Large intestine (tissue), 3 donors: ENCODE data around the gene KCNG2. TPM values are rescaled to one million over a fixed set of nuclear protein-coding genes. Genes with fewer than 3 reads are reported as not detected.
"Not testable (repeated sequence)": the region's sequence is repeated elsewhere in the genome, so short reads cannot be mapped to it uniquely, and the experiment has no call there.

Source experiments
- DNase-seq, 2 donors: peaks; one replicate each; pipeline versions ENCODE4 v3.0.0 to v3.0.0-alpha.2; 2013
- H3K27ac ChIP-seq: one replicate; pipeline ENCODE4 v1.5.1; 2013; ENCODE audit warnings: low read length
- H3K27me3 ChIP-seq: 2 replicates; pipeline ENCODE4 v1.6.1; 2013; ENCODE audit warnings: low read length; ENCODE audit not compliant: control insufficient read depth, insufficient read depth
- H3K36me3 ChIP-seq: 2 replicates; pipeline ENCODE4 v1.6.1; 2013; ENCODE audit warnings: low read length; ENCODE audit not compliant: control insufficient read depth, insufficient read depth
- H3K4me1 ChIP-seq: one replicate; pipeline ENCODE4 v1.6.1; 2013; ENCODE audit warnings: low read length; ENCODE audit not compliant: control insufficient read depth, insufficient read depth
- H3K4me3 ChIP-seq: one replicate; pipeline ENCODE4 v1.5.1; 2013; ENCODE audit warnings: low read length
- H3K9me3 ChIP-seq: one replicate; pipeline ENCODE4 v1.6.1; 2013; ENCODE audit warnings: mild to moderate bottlenecking, low read depth, low read length, moderate library complexity; ENCODE audit not compliant: control insufficient read depth
- WGBS: methylation state at CpG from one replicate; pipeline ENCODE4 v1.1.5; 2013; ENCODE audit warnings: low lambda C conversion rate; ENCODE audit not compliant: insufficient coverage; 5-methylcytosine and 5-hydroxymethylcytosine counted together
- polyA plus RNA-seq: library from polyadenylated mRNA; unstranded; fragments of 120-200 nt; gene quantifications from one replicate; pipeline ENCODE4 v1.2.1, GENCODE V29; 2013

The KCNG2 gene
- polyA plus RNA-seq, 1 donor = 0.46 TPM

DNA sequence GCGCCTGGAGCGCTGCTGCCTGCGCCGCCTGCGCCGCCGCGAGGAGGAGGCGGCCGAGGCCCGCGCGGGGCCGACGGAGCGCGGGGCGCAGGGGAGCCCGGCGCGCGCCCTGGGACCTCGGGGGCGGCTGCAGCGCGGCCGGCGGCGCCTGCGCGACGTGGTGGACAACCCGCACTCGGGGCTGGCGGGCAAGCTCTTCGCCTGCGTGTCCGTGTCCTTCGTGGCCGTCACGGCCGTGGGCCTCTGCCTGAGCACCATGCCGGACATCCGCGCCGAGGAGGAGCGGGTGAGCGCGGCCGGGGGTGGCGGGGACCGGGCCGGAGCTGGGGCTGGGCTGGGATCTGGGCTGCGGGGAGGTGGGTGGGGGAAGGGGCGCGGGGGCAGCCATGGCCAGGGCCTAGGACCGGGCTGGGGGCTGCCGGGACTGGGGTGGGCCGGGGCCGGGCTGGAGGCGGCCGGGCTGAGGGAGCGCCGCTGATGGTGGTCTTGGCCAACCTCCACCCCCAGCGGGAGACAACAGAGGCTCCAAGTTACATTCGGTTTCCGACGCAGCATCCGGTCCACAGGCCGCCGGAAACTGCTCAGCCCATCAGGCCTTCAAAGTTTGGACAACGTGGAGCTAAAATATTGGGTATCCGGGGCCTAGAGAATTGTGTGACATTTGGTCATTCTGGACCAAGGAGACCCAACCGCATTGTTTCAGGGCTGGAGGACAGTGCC lies 66.4 kb downstream of the KCNG2 start:
- DNase-seq = no peak
- no peaks in the 10 kb centered on the region for H3K4me1 ChIP-seq
- no peak overlapping the region for H3K4me3 ChIP-seq
- H3K27me3 ChIP-seq = peaks cover 4% of the 10 kb centered on the region
- H3K36me3 ChIP-seq = no peaks in the 10 kb centered on the region
- no CpG with 5 or more reads among the region's 74 CpGs for WGBS
- peaks cover 20% of the 10 kb centered on the region for H3K9me3 ChIP-seq
- H3K27ac ChIP-seq = no peak overlapping the region

DNA sequence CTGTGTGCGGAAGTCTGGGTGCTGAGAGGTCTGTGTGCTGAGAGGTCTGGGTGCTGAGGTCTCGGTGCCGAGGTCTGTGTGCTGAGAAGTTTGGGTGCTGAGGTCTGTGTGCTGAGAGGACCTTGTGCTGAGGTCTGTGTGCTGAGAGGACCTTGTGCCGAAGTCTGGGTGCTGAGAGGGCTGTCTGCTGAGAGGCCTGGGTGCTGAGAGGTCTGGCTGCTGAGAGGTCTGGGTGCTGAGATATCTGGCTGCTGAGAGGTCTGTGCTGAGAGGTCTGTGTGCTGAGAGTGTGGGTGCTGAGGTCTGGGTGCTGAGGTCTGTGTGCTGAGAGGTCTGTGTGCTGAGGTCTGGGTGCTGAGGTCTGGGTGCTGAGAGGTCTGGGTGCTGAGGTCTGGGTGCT lies 67.2 kb downstream of the KCNG2 start:
- H3K4me3 ChIP-seq = not testable (repeated sequence)

GRCh38 chr18:79865951-79866350 lies 68.2 kb downstream of the KCNG2 start:
- H3K4me3 ChIP-seq, DNase-seq, H3K27me3 ChIP-seq, H3K4me1 ChIP-seq, H3K27ac ChIP-seq, H3K36me3 ChIP-seq: not testable (repeated sequence)
- peaks cover 26% of the 10 kb centered on the region for H3K9me3 ChIP-seq
- WGBS = no CpG with 5 or more reads among the region's 3 CpGs

More for the DNA sequence above, 67.2 kb downstream of the KCNG2 start:
- no CpG with 5 or more reads among the region's 4 CpGs for WGBS
- not testable (repeated sequence) for H3K36me3 ChIP-seq, H3K27me3 ChIP-seq, DNase-seq, H3K27ac ChIP-seq, H3K4me1 ChIP-seq
- H3K9me3 ChIP-seq = peaks cover 26% of the 10 kb centered on the region

GRCh38 chr18:79866889-79867574 lies 69.3 kb downstream of the KCNG2 start:
- no peak overlapping the region for H3K27ac ChIP-seq
- H3K27me3 ChIP-seq = peaks cover 4% of the 10 kb centered on the region
- H3K4me3 ChIP-seq = no peak overlapping the region
- no peak for DNase-seq
- H3K9me3 ChIP-seq = peaks cover 26% of the 10 kb centered on the region
- no CpG with 5 or more reads among the region's 20 CpGs for WGBS
- no peaks in the 10 kb centered on the region for H3K36me3 ChIP-seq
- no peaks in the 10 kb centered on the region for H3K4me1 ChIP-seq

DNA sequence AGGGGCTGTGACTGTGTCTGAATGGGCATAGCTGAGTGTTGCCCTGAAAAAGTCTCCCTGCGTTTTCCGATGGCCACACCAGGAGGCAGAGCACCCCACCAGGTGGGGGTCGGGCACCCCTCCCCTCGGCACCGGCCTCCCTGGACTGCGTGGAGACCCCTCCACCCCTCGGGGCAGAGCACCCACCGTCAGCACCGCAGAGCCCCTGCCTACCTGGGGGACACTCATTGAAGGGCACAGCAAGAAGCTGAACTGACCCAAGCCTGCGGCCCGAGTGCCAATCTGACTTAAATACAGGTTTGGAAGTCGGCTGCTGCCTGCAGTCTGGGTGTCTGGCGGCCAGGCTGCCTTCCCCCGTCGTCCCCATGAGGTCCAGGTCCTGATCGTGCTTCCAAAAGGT lies 69.9 kb downstream of the KCNG2 start:
- no CpG with 5 or more reads among the region's 16 CpGs for WGBS

DNA sequence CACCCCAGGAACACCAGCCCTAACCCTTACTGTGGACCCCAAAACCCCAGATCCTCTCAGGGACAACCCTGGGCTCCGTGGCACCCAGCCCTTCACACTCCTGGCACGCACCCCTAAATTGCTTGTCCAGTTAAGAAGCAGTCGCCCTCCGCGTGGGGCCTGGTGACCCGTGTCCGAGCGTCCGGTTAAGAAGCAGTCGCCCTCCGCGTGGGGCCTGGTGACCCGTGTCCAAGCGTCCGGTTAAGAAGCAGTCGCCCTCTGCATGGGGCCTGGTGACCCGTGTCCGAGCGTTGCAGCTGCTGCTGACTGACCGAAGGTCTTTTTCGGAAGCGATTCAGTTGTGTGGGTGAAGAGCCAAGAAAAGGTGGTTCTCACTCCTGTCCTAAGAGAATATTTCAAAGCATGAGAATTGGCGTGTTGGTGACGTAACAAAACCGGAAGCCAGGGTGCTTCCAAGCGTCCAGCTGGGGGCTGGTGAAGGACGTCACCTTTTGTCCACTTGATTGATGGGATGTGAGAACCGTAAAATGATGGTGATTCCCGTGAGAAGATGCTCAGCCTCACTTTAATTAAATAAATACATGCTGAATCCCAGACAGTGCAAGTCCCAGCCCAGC lies 70.5 kb downstream of the KCNG2 start:
- no peak for DNase-seq
- Histone ChIP-seq H3K9me3 (peaks cover 23% of the 10 kb centered on the region), H3K27me3 (peaks cover 7% of the 10 kb centered on the region), H3K36me3 (no peaks in the 10 kb centered on the region), H3K4me3 (no peak overlapping the region), H3K27ac (no peak overlapping the region), H3K4me1 (no peaks in the 10 kb centered on the region)
- WGBS = no CpG with 5 or more reads among the region's 29 CpGs

More for the DNA sequence above, 69.9 kb downstream of the KCNG2 start:
- H3K4me1 ChIP-seq = no peaks in the 10 kb centered on the region
- H3K36me3 ChIP-seq = no peaks in the 10 kb centered on the region
- peaks cover 3% of the 10 kb centered on the region for H3K27me3 ChIP-seq
- peaks cover 26% of the 10 kb centered on the region for H3K9me3 ChIP-seq
- H3K27ac ChIP-seq = no peak overlapping the region
- H3K4me3 ChIP-seq = no peak overlapping the region
- DNase-seq = no peak

DNA sequence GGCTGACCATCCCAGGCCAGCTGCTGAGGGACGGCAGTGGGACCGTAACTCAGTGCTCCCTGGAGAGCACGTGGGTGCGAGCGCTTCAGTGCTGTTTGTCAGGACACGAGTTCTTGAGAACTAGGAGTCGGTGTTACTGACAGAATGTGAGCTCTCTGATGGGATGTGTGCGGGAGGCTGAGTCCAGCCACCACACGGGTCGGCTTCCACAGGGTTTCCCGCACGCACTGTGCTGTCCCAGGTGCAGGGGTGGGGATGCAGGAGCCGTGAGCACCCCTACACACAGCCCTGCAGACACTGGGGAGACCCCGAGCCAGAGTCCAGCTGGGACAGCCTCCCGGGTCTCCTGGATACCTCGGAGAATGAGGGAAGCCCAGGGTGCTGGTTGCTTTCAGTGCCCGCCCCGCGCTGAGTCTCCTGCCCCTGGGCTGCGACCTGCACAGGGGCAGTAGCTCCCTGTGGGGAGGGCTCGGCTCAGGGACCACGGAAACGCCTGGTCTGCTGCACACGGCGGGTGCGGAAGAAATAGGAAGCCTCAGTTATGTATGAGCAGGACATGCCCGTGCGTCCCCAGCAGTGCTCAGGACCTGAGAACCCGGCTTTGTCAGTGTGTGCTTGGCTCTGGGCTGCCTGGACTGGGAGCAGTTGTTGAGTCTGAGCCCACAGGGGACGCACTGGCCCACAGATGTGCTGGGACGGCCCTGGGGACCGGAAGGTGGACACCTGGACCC lies 71.2 kb downstream of the KCNG2 start:
- no peak overlapping the region for H3K27ac ChIP-seq
- no peak overlapping the region for H3K4me3 ChIP-seq
- DNase-seq = no peak
- H3K9me3 ChIP-seq = peaks cover 21% of the 10 kb centered on the region
- peaks cover 11% of the 10 kb centered on the region for H3K27me3 ChIP-seq
- no peaks in the 10 kb centered on the region for H3K36me3 ChIP-seq
- no peaks in the 10 kb centered on the region for H3K4me1 ChIP-seq
- WGBS = no CpG with 5 or more reads among the region's 32 CpGs

DNA sequence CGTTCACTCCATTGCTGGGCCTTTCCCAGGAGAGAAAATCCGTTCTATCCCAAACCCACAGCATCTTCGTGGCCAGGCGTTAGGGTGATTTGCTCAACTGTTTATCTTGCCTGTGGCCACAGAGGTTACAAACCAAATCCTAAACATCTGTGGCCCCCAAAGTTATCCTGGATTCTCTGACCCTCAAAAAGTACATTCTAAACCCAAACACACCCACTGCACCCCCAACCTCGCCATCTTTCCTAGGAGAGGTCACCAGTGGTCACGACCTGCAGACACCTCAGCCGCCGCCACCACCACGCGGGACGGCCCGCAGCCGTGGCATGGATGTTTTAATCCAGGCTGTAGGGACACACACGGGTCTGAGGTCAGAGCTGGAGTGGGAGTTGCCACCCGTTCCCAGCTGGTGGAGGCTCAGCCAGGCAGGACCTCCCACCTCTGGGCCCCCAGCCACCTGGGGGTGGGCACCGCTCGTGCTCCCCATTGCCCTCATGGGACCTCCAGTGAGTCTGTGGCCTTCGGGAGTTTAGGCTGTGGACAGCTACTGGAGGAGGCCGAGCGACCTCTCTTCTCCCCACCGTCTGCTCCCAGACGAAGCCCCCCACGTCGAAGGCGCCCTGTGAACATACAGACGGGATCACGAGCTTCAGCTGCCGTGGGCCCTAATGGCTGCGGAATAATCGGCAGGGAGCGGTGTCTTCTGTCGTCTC lies 72.0 kb downstream of the KCNG2 start:
- Histone ChIP-seq H3K36me3 (no peaks in the 10 kb centered on the region), H3K27me3 (peaks cover 11% of the 10 kb centered on the region), H3K4me3 (no peak overlapping the region), H3K27ac (no peak overlapping the region), H3K4me1 (no peaks in the 10 kb centered on the region), H3K9me3 (peaks cover 21% of the 10 kb centered on the region)
- no CpG with 5 or more reads among the region's 32 CpGs for WGBS
- no peak for DNase-seq

- Histone ChIP-seq H3K9me3 (peaks cover 21% of the 10 kb centered on the region), H3K4me1 (no peaks in the 10 kb centered on the region), H3K36me3 (no peaks in the 10 kb centered on the region), H3K4me3 (no peak overlapping the region), H3K27ac (no peak overlapping the region), H3K27me3 (peaks cover 11% of the 10 kb centered on the region)
- DNase-seq = no peak
- WGBS = no CpG with 5 or more reads among the region's 19 CpGs
Measured at GRCh38 chr18:79870301-79871025, 72.7 kb downstream of the KCNG2 start.
